Heart right ventricle (tissue), 16 donors: Measurements from ENCODE around the gene CNDP2. TPM values are rescaled to one million over a fixed set of nuclear protein-coding genes. Genes with fewer than 3 reads are reported as not detected.

Source experiments
- ATAC-seq, 8 donors: fragments of 200-7000 bp; cut with Tn5 transposase; one replicate each; pipeline ENCODE4 v1.9.1; 2020; ENCODE audit warnings: mild to moderate bottlenecking in 8 of 8, moderate library complexity in 8 of 8, moderate number of reproducible peaks in 1 of 8
- DNase-seq, 2 donors: peaks; one replicate each; pipeline ENCODE4 v3.0.0-alpha.2; 2020
- H3K27ac ChIP-seq, 10 donors: fragments of 200-600 bp; sonication (generic) in 2 of 10; one replicate each; pipeline versions ENCODE4 v1.5.0 to v1.8.0; 2020 to 2022; ENCODE audit warnings: mild to moderate bottlenecking in 3 of 10
- H3K27me3 ChIP-seq, 7 donors: fragments of 200-600 bp; one replicate each; pipeline ENCODE4 v1.8.0; 2021 to 2022; ENCODE audit warnings: mild to moderate bottlenecking in 2 of 7
- H3K36me3 ChIP-seq, 9 donors: fragments of 200-600 bp; sonication (generic) in 1 of 9; one replicate each; pipeline versions ENCODE4 v1.5.0 to v1.8.0; 2020 to 2022; ENCODE audit warnings: mild to moderate bottlenecking in 2 of 9
- H3K4me1 ChIP-seq, 9 donors: fragments of 200-600 bp; sonication (generic) in 1 of 9; one replicate each; pipeline versions ENCODE4 v1.5.0 to v1.8.0; 2020 to 2022; ENCODE audit warnings: mild to moderate bottlenecking in 4 of 9
- H3K4me3 ChIP-seq, 10 donors: fragments of 200-600 bp; sonication (generic) in 2 of 10; one replicate each; pipeline versions ENCODE4 v1.5.0 to v1.8.0; 2020 to 2022; ENCODE audit warnings: mild to moderate bottlenecking in 7 of 10, moderate library complexity in 2 of 10
- H3K9me3 ChIP-seq, 11 donors: fragments of 200-600 bp in 10 of 11; sonication (generic) in 2 of 11; one replicate each; pipeline versions ENCODE4 v1.5.0 to v1.8.0; 2013 to 2022; ENCODE audit warnings: mild to moderate bottlenecking in 2 of 11, control low read depth in 1 of 11, moderate library complexity in 1 of 11
- CTCF ChIP-seq, 9 donors: fragments of 200-600 bp; sonication (generic) in 2 of 9; IDR thresholded peaks; one replicate each; pipeline versions ENCODE4 v1.5.0 to v1.8.0; 2021 to 2022; ENCODE audit warnings: antibody characterized with exemption in 9 of 9, mild to moderate bottlenecking in 5 of 9, moderate library complexity in 1 of 9
- WGBS, 2 donors: extraction: QIAGEN DNeasy Blood & Tissue Kit; methylation state at CpG; one replicate each; pipeline ENCODE4 v1.1.7; 2013; ENCODE audit warnings: inconsistent platforms in 1 of 2; 5-methylcytosine and 5-hydroxymethylcytosine counted together
- intact Hi-C, 10 donors: fragments of 100-400 bp; cut with DNase I; formaldehyde crosslinking; loops; one replicate each; pipeline versions ENCODE4 v1.11.1 to v1.14.2; 2022
- polyA plus RNA-seq, 2 donors: library from polyadenylated mRNA; stranded (reverse); fragments of 200-250 nt; gene quantifications; one replicate each; pipeline ENCODE4 v1.2.3, GENCODE V29; 2013
- total RNA-seq, 10 donors: library from RNA; stranded (reverse); fragmentation: NEBNext Ultra II Directional in 3 of 10; extraction: Animal tissue kit (Norgen Biotek cat#: 25700) in 3 of 10; gene quantifications; one replicate each; pipeline versions ENCODE4 v1.2.1 to v1.2.4, GENCODE V29; 2021 to 2023
- donor health status: Arrhythmogenic right ventricular cardiomyopathy.
- donor health status: ischemic (EF 13 %, LVEDD 7.1; RV severe dilation, severe dysfunction).
- donor health status: healthy with polysubstance abuse.
- donor health status: DM: no; HTN: yes; CAD: no.
- donor health status: DM: no; HTN: no; CAD: no.
- donor health status: ischemic (EF 25% LVEDD 6.9; RV normal size, moderate dysfunction).
- donor health status: ischemic (EF 25% LVEDD 5.7; RV mildly dilated, moderate dysfunction).
- donor health status: healthy.
- donor health status: DM: yes; HTN: yes; CAD: no.
- donor health status: Ischemic cardiomyopathy.
- donor health status: ischemic (EF 35%, LVEDD 5.7; RV mildly dilated, moderate dysfunction).
- donor health status: nonischemic (EF 11% LVEDD 7.7; RV severe dilation, severe dysfunction).
- donor health status: DM: yes; HTN: yes; CAD: no.
- donor health status: PGD.
- donor health status: ischemic (EF 29% LVEDD 5.4; RV normal size, mild dysfunction).
- donor health status: nonischemic (EF 23%, LVEDD 6.1; RV moderate dilation, normal function).

CNDP2 gene
- total and polyA plus RNA-seq, 12 donors = 48.9 to 117 (median 73.2) TPM

- TF ChIP-seq CTCF (IDR thresholded peaks at IDR 0.05) = no peak
- peak within 1 kb of the TSS; percentile 20 to 89 (median 78) for H3K27ac ChIP-seq
- H3K4me3 ChIP-seq = peak within 1 kb of the TSS; percentile 55 to 77 (median 69)
- peak; percentile 21 to 61 (median 36) for ATAC-seq
- peaks cover 0 to 72% (median 25%) of the 10 kb centered on the region in 7 donors for H3K27me3 ChIP-seq
- intact Hi-C loops = loop anchor here in 1 of 10 donors (2.0 kb wide), 1 partner anchor 38 kb away; no protein-coding TSS in a partner anchor
- H3K9me3 ChIP-seq = no peaks in the 10 kb centered on the region
- H3K4me1 ChIP-seq = peaks cover 3 to 77% (median 40%) of the 10 kb centered on the region in 9 donors
- WGBS, 2 donors = 1% methylated on average over 57 to 76 of the region's 76 CpGs
- H3K36me3 ChIP-seq = no peaks in the 10 kb centered on the region
- peak in 1 of 2 donors; percentile 42 for DNase-seq
These were observed 39.0 kb upstream of the CNDP2 start, which contains the start of gene DIPK1C for GRCh38 chr18:74457043-74457724. Gene DIPK1C (minus strand): TSS chr18:74457308. CDS start chr18:74457259, 49 bp downstream.

- no peaks in the 10 kb centered on the region for H3K36me3 ChIP-seq
- TF ChIP-seq CTCF (IDR thresholded peaks at IDR 0.05) = no peak
- H3K4me1 ChIP-seq = peaks cover 0 to 72% (median 34%) of the 10 kb centered on the region in 9 donors
- H3K4me3 ChIP-seq = peak overlapping the region in 9 of 10 donors; percentile 57 to 77 (median 70)
- H3K9me3 ChIP-seq = no peaks in the 10 kb centered on the region
- 13 to 14% methylated on average over 34 of the region's 34 CpGs for WGBS, 2 donors
- peaks cover 0 to 67% (median 25%) of the 10 kb centered on the region in 7 donors for H3K27me3 ChIP-seq
- DNase-seq = peak; percentile 41 to 57
- ATAC-seq = peak; percentile 36 to 84 (median 66)
- H3K27ac ChIP-seq = peak overlapping the region; percentile 20 to 89 (median 74)
- intact Hi-C loops = loop anchor here in 1 of 10 donors (2.0 kb wide), 1 partner anchor 37 kb away; no protein-coding TSS in a partner anchor
These were observed 38.3 kb upstream of the CNDP2 start for GRCh38 chr18:74457725-74458421.

GRCh38 chr18:74459889-74460288 lies 36.3 kb upstream of the CNDP2 start:
- Histone ChIP-seq H3K27me3 (peaks cover 0 to 46% (median 14%) of the 10 kb centered on the region in 7 donors), H3K4me1 (peaks cover 0 to 55% (median 19%) of the 10 kb centered on the region in 9 donors), H3K27ac (peak overlapping the region in 2 of 10 donors; percentile 82 to 86), H3K36me3 (no peaks in the 10 kb centered on the region), H3K9me3 (no peaks in the 10 kb centered on the region), H3K4me3 (no peak overlapping the region)
- WGBS, 2 donors = 55 to 59% methylated on average over 7 of the region's 7 CpGs
- TF ChIP-seq CTCF (IDR thresholded peaks at IDR 0.05) = peak in 7 of 9 donors; percentile 18 to 49 (median 36)
- intact Hi-C loops = no loop called here
- DNase-seq (no peak), ATAC-seq (peak in 5 of 8 donors; percentile 14 to 33 (median 25))

GRCh38 chr18:74460825-74461224 lies 35.3 kb upstream of the CNDP2 start:
- Histone ChIP-seq H3K4me1 (peaks cover 0 to 46% (median 19%) of the 10 kb centered on the region in 9 donors), H3K4me3 (no peak overlapping the region), H3K36me3 (no peaks in the 10 kb centered on the region), H3K27me3 (peaks cover 0 to 37% (median 8%) of the 10 kb centered on the region in 7 donors), H3K27ac (no peak overlapping the region), H3K9me3 (no peaks in the 10 kb centered on the region)
- no peak for TF ChIP-seq CTCF (IDR thresholded peaks at IDR 0.05)
- WGBS, 2 donors = 95 to 96% methylated on average over 7 of the region's 7 CpGs
- ATAC-seq (no peak), DNase-seq (no peak)
- intact Hi-C loops = no loop called here
